Caco-2 (cell line): ENCODE data around the gene ZBTB24. TPM values are rescaled to one million over a fixed set of nuclear protein-coding genes. Genes with fewer than 3 reads are reported as not detected.

Experiments used
- BruUV-seq: library from RNA; stranded (reverse); fragments of 400-500 nt; replicated peaks from 2 replicates; lab custom pipeline; 2021; lab: Mats Ljungman, UMichigan
- CTCF ChIA-PET: fragments of 300-600 bp; sonication (Branson Sonifier 250); formaldehyde crosslinking; loops from one replicate; lab custom pipeline; 2022; ENCODE audit warnings: antibody characterized with exemption; lab: Charles Lee
- POLR2A ChIA-PET: fragments of 300-600 bp; sonication (Branson Sonifier 250); formaldehyde crosslinking; loops from one replicate; lab custom pipeline; 2022; ENCODE audit warnings: antibody characterized with exemption; lab: Charles Lee
- DNase-seq, 2 experiments: peaks; one replicate each; pipeline versions ENCODE4 v3.0.0 to v3.0.0-alpha.2; 2020 to 2022
- H3K27me3 ChIP-seq: replicated peaks from 2 replicates; pipeline ENCODE4 v1.6.0; 2011; ENCODE audit warnings: low read length; ENCODE audit not compliant: control insufficient read depth, insufficient read depth
- H3K36me3 ChIP-seq: 2 replicates; pipeline ENCODE4 v1.5.1; 2011; ENCODE audit warnings: low read length; ENCODE audit not compliant: control insufficient read depth, insufficient read depth
- H3K4me1 ChIP-seq: fragments of 250-450 bp; sonication (Bioruptor Pico); 2 replicates; pipeline ENCODE4 v1.5.1; 2020; ENCODE audit warnings: mild to moderate bottlenecking
- H3K4me3 ChIP-seq: 2 replicates; pipeline ENCODE4 v1.5.1; 2011; ENCODE audit warnings: low read depth, mild to moderate bottlenecking, control low read depth, low read length
- H3K9me3 ChIP-seq: fragments of 250-450 bp; sonication (Bioruptor Pico); 2 replicates; pipeline ENCODE4 v1.5.1; 2020; ENCODE audit warnings: mild to moderate bottlenecking, moderate library complexity
- H3K27ac Mint-ChIP-seq: one replicate; pipeline ENCODE4 v1.8.0; 2022; ENCODE audit warnings: mixed read lengths; ENCODE audit not compliant: unreplicated experiment
- H3K27me3 Mint-ChIP-seq: one replicate; pipeline ENCODE4 v1.8.0; 2022; ENCODE audit warnings: mixed read lengths; ENCODE audit not compliant: insufficient read depth, unreplicated experiment
- H3K36me3 Mint-ChIP-seq: one replicate; pipeline ENCODE4 v1.8.0; 2022; ENCODE audit warnings: mild to moderate bottlenecking, mixed read lengths; ENCODE audit not compliant: insufficient read depth, unreplicated experiment
- H3K4me1 Mint-ChIP-seq: one replicate; pipeline ENCODE4 v1.8.0; 2022; ENCODE audit warnings: low read depth, mixed read lengths; ENCODE audit not compliant: unreplicated experiment
- H3K4me3 Mint-ChIP-seq: one replicate; pipeline ENCODE4 v1.8.0; 2022; ENCODE audit warnings: mild to moderate bottlenecking, moderate library complexity, mixed read lengths; ENCODE audit not compliant: unreplicated experiment
- H3K9me3 Mint-ChIP-seq: one replicate; pipeline ENCODE4 v1.8.0; 2022; ENCODE audit warnings: mixed read lengths; ENCODE audit not compliant: unreplicated experiment
- intact Hi-C: fragments of 100-400 bp; cut with micrococcal nuclease; formaldehyde crosslinking; loops from one replicate; pipeline ENCODE4 v1.10.0; 2022; ENCODE audit not compliant: unreplicated experiment
- total RNA-seq: library from RNA; stranded (reverse); gene quantifications from 2 replicates; pipeline ENCODE4 v1.2.3, GENCODE V29; 2022
- TF ChIP-seq, protein P1 (sequence below), 2 experiments: fragments of 200-600 bp in 1 of 2; IDR thresholded peaks; 1 replicate in 1 of 2; 2 replicates in 1 of 2; pipeline versions ENCODE4 v1.5.1 to v1.8.0; 2011 to 2022; ENCODE audit warnings: antibody characterized with exemption in 1 of 2, control low read depth in 1 of 2, inconsistent platforms in 1 of 2, low read depth in 1 of 2, low read length in 1 of 2, mild to moderate bottlenecking in 1 of 2, moderate library complexity in 1 of 2; ENCODE audit not compliant: insufficient read depth in 1 of 2, severe bottlenecking in 1 of 2, unreplicated experiment in 1 of 2

The ZBTB24 gene
- total RNA-seq, 1 experiment from 2014 or later, result 10.3 TPM

DNA sequence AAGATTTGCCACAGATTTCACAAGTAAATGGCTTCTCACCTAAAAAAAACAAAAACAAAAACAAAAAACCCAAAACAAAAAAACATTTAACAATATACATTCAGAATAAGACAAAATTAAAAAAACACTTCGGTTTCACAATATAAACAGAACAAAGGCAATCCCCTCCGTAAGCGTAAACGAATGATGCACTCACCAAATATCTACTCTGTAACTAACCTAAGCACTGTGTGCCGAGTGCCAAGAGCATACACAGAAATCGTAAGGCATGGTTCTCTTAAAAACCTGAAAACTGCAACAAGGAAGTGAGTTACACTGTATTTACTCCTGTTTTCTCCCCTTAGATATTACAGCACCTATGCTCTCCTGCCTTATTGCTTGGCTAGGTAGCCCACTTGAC, 15.3 kb downstream of the ZBTB24 start:
- Mint-ChIP-seq H3K27ac (no peak overlapping the region), H3K9me3 (no peaks in the 10 kb centered on the region), H3K4me3 (no peak overlapping the region), H3K36me3 (peaks cover 55% of the 10 kb centered on the region), H3K27me3 (no peaks in the 10 kb centered on the region), H3K4me1 (no peaks in the 10 kb centered on the region)
- H3K4me1 ChIP-seq, result no peaks in the 10 kb centered on the region
- CTCF ChIA-PET, result no interaction called here
- H3K4me3 ChIP-seq, result no peak overlapping the region
- H3K36me3 ChIP-seq, result peaks cover 5% of the 10 kb centered on the region; the same call in 1 of the 2 replicates
- H3K27me3 ChIP-seq, result no peaks in the 10 kb centered on the region
- H3K9me3 ChIP-seq, result no peaks in the 10 kb centered on the region
- BruUV-seq, result no TSS peak
- intact Hi-C loops, result no loop called here
- TF ChIP-seq, protein P1, sequence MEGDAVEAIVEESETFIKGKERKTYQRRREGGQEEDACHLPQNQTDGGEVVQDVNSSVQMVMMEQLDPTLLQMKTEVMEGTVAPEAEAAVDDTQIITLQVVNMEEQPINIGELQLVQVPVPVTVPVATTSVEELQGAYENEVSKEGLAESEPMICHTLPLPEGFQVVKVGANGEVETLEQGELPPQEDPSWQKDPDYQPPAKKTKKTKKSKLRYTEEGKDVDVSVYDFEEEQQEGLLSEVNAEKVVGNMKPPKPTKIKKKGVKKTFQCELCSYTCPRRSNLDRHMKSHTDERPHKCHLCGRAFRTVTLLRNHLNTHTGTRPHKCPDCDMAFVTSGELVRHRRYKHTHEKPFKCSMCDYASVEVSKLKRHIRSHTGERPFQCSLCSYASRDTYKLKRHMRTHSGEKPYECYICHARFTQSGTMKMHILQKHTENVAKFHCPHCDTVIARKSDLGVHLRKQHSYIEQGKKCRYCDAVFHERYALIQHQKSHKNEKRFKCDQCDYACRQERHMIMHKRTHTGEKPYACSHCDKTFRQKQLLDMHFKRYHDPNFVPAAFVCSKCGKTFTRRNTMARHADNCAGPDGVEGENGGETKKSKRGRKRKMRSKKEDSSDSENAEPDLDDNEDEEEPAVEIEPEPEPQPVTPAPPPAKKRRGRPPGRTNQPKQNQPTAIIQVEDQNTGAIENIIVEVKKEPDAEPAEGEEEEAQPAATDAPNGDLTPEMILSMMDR (IDR thresholded peaks at IDR 0.05; ENCODE audit: insufficient read depth in 1 of 2, low read depth in 1 of 2, low read length in 1 of 2, severe bottlenecking in 1 of 2, unreplicated experiment in 1 of 2), result no peak
- POLR2A ChIA-PET, result no interaction called here
- no peak for DNase-seq

- ChIA-PET CTCF (no interaction called here), POLR2A (no interaction called here)
- peaks cover 5% of the 10 kb centered on the region; the same call in 1 of the 2 replicates for H3K36me3 ChIP-seq
- no peaks in the 10 kb centered on the region for H3K9me3 ChIP-seq
- Mint-ChIP-seq H3K4me1 (no peaks in the 10 kb centered on the region), H3K27me3 (no peaks in the 10 kb centered on the region), H3K9me3 (no peaks in the 10 kb centered on the region), H3K27ac (no peak overlapping the region), H3K36me3 (peaks cover 65% of the 10 kb centered on the region), H3K4me3 (no peak overlapping the region)
- TF ChIP-seq, protein P1 (IDR thresholded peaks at IDR 0.05; ENCODE audit: insufficient read depth in 1 of 2, low read depth in 1 of 2, low read length in 1 of 2, severe bottlenecking in 1 of 2, unreplicated experiment in 1 of 2), result no peak
- intact Hi-C loops, result no loop called here
- no TSS peak for BruUV-seq
- no peaks in the 10 kb centered on the region for H3K4me1 ChIP-seq
- no peak for DNase-seq
- H3K27me3 ChIP-seq, result no peaks in the 10 kb centered on the region
- no peak overlapping the region for H3K4me3 ChIP-seq
Observed at GRCh38 chr6:109466212-109466923, 16.7 kb downstream of the ZBTB24 start.

- H3K4me3 Mint-ChIP-seq, result no peak overlapping the region
- TF ChIP-seq, protein P1 (IDR thresholded peaks at IDR 0.05; ENCODE audit: insufficient read depth in 1 of 2, low read depth in 1 of 2, low read length in 1 of 2, severe bottlenecking in 1 of 2, unreplicated experiment in 1 of 2), result no peak
- DNase-seq, result no peak
- POLR2A ChIA-PET, result no interaction called here
- no peaks in the 10 kb centered on the region for H3K27me3 Mint-ChIP-seq
- H3K27ac Mint-ChIP-seq, result no peak overlapping the region
- BruUV-seq, result no TSS peak
- CTCF ChIA-PET, result no interaction called here
- H3K36me3 Mint-ChIP-seq, result peaks cover 60% of the 10 kb centered on the region
- H3K27me3 ChIP-seq, result no peaks in the 10 kb centered on the region
- no peaks in the 10 kb centered on the region for H3K9me3 ChIP-seq
- H3K36me3 ChIP-seq, result peaks cover 5% of the 10 kb centered on the region; the same call in 1 of the 2 replicates
- no peaks in the 10 kb centered on the region for H3K4me1 Mint-ChIP-seq
- no peak overlapping the region for H3K4me3 ChIP-seq
- H3K9me3 Mint-ChIP-seq, result no peaks in the 10 kb centered on the region
- no peaks in the 10 kb centered on the region for H3K4me1 ChIP-seq
- intact Hi-C loops, result no loop called here
Observed at GRCh38 chr6:109465772-109466171, 17.2 kb downstream of the ZBTB24 start.
